ENCODE results near the gene GRM7. TPM values are rescaled to one million over a fixed set of nuclear protein-coding genes. Genes with fewer than 3 reads are reported as not detected.

The GRM7 gene
- total RNA-seq, 4 donors from 2014 or later: 0.29 to 15.8 (median 0.67) TPM

GRCh38 chr3:7280318-7280717, 419.4 kb downstream of the GRM7 start:
- no peak overlapping the region for H3K27ac ChIP-seq
- H3K4me3 ChIP-seq: no peak overlapping the region
- intact Hi-C loops (cut with DNase I; ENCODE audit: low total_unique reads): no loop called here
- no peaks in the 10 kb centered on the region for H3K4me1 ChIP-seq
- H3K9me3 ChIP-seq: no peaks in the 10 kb centered on the region
- no peak for DNase-seq
- no peak for TF ChIP-seq CTCF (IDR thresholded peaks at IDR 0.05)
- no peak for TF ChIP-seq POLR2A (IDR thresholded peaks at IDR 0.05)
- H3K36me3 ChIP-seq: no peaks in the 10 kb centered on the region
- H3K27me3 ChIP-seq: no peaks in the 10 kb centered on the region

DNA sequence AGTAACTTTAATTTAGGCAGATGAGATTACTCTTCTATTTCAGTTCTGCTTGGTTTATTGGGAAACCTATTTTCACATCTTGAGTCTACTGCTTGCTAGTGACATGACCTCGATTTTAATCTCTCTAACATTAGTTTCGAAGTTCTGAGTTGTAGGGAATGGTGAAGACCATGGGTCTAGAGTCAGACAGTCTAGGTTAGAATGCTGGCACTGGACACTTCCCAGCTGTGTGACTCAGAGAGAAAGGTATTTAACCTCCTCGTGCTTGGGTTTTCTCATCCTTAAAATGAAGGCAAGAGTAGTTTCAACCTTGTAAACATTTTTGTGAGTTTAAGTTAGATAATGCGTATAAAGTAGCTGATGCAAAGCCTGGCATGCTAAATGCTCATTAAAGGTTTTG, 422.1 kb downstream of the GRM7 start:
- no peaks in the 10 kb centered on the region for H3K36me3 ChIP-seq
- TF ChIP-seq POLR2A (IDR thresholded peaks at IDR 0.05): no peak
- no peak for TF ChIP-seq CTCF (IDR thresholded peaks at IDR 0.05)
- no peak for DNase-seq
- no peak overlapping the region for H3K27ac ChIP-seq
- no peaks in the 10 kb centered on the region for H3K27me3 ChIP-seq
- no peaks in the 10 kb centered on the region for H3K9me3 ChIP-seq
- H3K4me3 ChIP-seq: no peak overlapping the region
- no peaks in the 10 kb centered on the region for H3K4me1 ChIP-seq
- intact Hi-C loops (cut with DNase I; ENCODE audit: low total_unique reads): no loop called here

DNA sequence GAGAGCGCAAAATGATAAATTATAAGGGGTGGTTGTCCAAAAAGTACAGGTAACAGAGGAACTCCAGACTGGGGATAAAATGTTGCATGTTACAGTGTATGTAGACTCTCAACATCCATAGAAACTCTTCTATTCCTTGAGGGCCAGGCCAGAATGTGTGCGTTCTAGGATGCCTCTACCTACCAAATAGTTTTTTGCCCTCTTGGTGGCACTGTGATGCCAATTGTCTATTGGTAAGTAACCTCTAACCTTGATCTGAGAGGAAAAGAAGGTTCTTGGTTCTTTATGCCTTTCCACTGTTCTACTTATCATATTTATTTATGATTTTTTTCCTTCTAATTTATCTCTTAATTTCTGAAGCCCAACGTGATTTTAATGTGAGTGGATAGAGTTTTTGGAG, 424.6 kb downstream of the GRM7 start:
- H3K4me1 ChIP-seq: no peaks in the 10 kb centered on the region
- TF ChIP-seq CTCF (IDR thresholded peaks at IDR 0.05): peak in 1 of 4 experiments; percentile 14
- TF ChIP-seq POLR2A (IDR thresholded peaks at IDR 0.05): no peak
- no peaks in the 10 kb centered on the region for H3K9me3 ChIP-seq
- intact Hi-C loops (cut with DNase I; ENCODE audit: low total_unique reads): no loop called here
- no peak overlapping the region for H3K27ac ChIP-seq
- H3K27me3 ChIP-seq: no peaks in the 10 kb centered on the region
- no peaks in the 10 kb centered on the region for H3K36me3 ChIP-seq
- no peak for DNase-seq
- H3K4me3 ChIP-seq: no peak overlapping the region

GRCh38 chr3:7288133-7288532, 427.2 kb downstream of the GRM7 start:
- intact Hi-C loops (cut with DNase I; ENCODE audit: low total_unique reads): no loop called here
- Histone ChIP-seq H3K4me3 (no peak overlapping the region), H3K27me3 (no peaks in the 10 kb centered on the region), H3K9me3 (no peaks in the 10 kb centered on the region), H3K27ac (no peak overlapping the region), H3K4me1 (no peaks in the 10 kb centered on the region), H3K36me3 (no peaks in the 10 kb centered on the region)
- TF ChIP-seq CTCF (IDR thresholded peaks at IDR 0.05): no peak
- no peak for DNase-seq

DNA sequence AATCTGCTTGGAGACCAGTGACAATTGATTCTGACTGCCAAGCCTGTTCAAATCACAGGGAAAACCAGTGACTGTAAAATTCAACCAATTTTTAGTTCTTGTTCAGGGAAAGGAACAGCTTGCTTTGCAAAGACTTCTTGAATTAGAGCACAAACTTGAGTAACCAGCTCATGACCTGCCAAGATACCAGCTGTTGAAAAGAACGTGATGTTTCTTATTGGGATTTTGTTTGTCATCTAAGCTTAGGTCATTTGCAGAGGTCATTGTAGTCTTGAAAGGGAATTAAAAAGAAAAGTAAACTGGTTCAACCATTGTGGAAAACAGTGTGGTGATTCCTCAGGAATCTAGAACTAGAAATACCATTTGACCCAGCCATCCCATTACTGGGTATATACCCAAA, 428.2 kb downstream of the GRM7 start:
- no peaks in the 10 kb centered on the region for H3K9me3 ChIP-seq
- H3K27ac ChIP-seq: no peak overlapping the region
- intact Hi-C loops (cut with DNase I; ENCODE audit: low total_unique reads): no loop called here
- no peak overlapping the region for H3K4me3 ChIP-seq
- no peak for TF ChIP-seq POLR2A (IDR thresholded peaks at IDR 0.05)
- no peak for TF ChIP-seq CTCF (IDR thresholded peaks at IDR 0.05)
- no peak for DNase-seq
- no peaks in the 10 kb centered on the region for H3K36me3 ChIP-seq
- H3K4me1 ChIP-seq: no peaks in the 10 kb centered on the region
- H3K27me3 ChIP-seq: no peaks in the 10 kb centered on the region
